Neural cell (in vitro differentiated cells): ENCODE data around the gene DUS2. TPM values are rescaled to one million over a fixed set of nuclear protein-coding genes. Genes with fewer than 3 reads are reported as not detected.
"Not testable (repeated sequence)": the region's sequence is repeated elsewhere in the genome, so short reads cannot be mapped to it uniquely, and the experiment has no call there.

ENCODE experiments used
- H2AFZ ChIP-seq: fragments of 200-600, 300-800 bp; sonication (generic), shearing (Covaris generic); 2 replicates; pipeline ENCODE4 v1.6.0; 2014; ENCODE audit warnings: low read depth, mild to moderate bottlenecking, antibody characterized with exemption, low read length, moderate library complexity
- H3F3A ChIP-seq: fragments of 200-600 bp; shearing (Covaris generic); 2 replicates; pipeline ENCODE4 v1.6.1; 2016; ENCODE audit warnings: mild to moderate bottlenecking, moderate library complexity, mixed read lengths, antibody characterized with exemption, low read length; ENCODE audit not compliant: insufficient read depth, poor library complexity, severe bottlenecking
- H3K27ac ChIP-seq: fragments of 200-600, 300-800 bp; sonication (generic), shearing (Covaris generic); 2 replicates; pipeline ENCODE4 v1.5.1; 2014; ENCODE audit warnings: mild to moderate bottlenecking, low read length, moderate library complexity
- H3K27me3 ChIP-seq: fragments of 300-800, 200-600 bp; sonication (generic), shearing (Covaris generic); 2 replicates; pipeline ENCODE4 v1.6.0; 2014; ENCODE audit warnings: mild to moderate bottlenecking, low read depth, low read length, moderate library complexity; ENCODE audit not compliant: insufficient read depth
- H3K36me3 ChIP-seq: fragments of 300-800, 200-600 bp; sonication (generic), shearing (Covaris generic); 2 replicates; pipeline ENCODE4 v1.5.1; 2014; ENCODE audit warnings: mild to moderate bottlenecking, antibody characterized with exemption, low read length, moderate library complexity; ENCODE audit not compliant: insufficient read depth
- H3K4me2 ChIP-seq: fragments of 300-800, 200-600 bp; sonication (generic), shearing (Covaris generic); 2 replicates; pipeline ENCODE4 v1.6.0; 2014; ENCODE audit warnings: mild to moderate bottlenecking, low read length
- H3K4me3 ChIP-seq: fragments of 300-800, 200-600 bp; sonication (generic), shearing (Covaris generic); 2 replicates; pipeline ENCODE4 v1.5.1; 2014; ENCODE audit warnings: mild to moderate bottlenecking, low read length, moderate library complexity
- H3K79me2 ChIP-seq: fragments of 200-600 bp; shearing (Covaris generic); replicated peaks from 2 replicates; pipeline ENCODE4 v1.6.0; 2014; ENCODE audit warnings: mild to moderate bottlenecking, low read length, moderate library complexity; ENCODE audit not compliant: insufficient read depth
- H3K9ac ChIP-seq: fragments of 300-800, 200-600 bp; sonication (generic), shearing (Covaris generic); 2 replicates; pipeline ENCODE4 v1.6.1; 2016; ENCODE audit warnings: mild to moderate bottlenecking, low read length, mixed read lengths
- H3K9me2 ChIP-seq: fragments of 200-600 bp; shearing (Covaris generic); 2 replicates; pipeline ENCODE4 v1.6.1; 2016; ENCODE audit warnings: mild to moderate bottlenecking, low read length, mixed read lengths; ENCODE audit not compliant: insufficient read depth
- H3K9me3 ChIP-seq: fragments of 200-600, 300-800 bp; sonication (generic), shearing (Covaris generic); 2 replicates; pipeline ENCODE4 v1.6.1; 2016; ENCODE audit warnings: mild to moderate bottlenecking, mixed run types, low read length, moderate library complexity, mixed read lengths
- H4K20me1 ChIP-seq: fragments of 200-600 bp; shearing (Covaris generic); 2 replicates; pipeline ENCODE4 v1.6.1; 2016; ENCODE audit warnings: mild to moderate bottlenecking, mixed run types; ENCODE audit not compliant: insufficient read depth
- EP300 ChIP-seq: fragments of 450-650 bp; conservative IDR thresholded peaks from 2 replicates; pipeline ENCODE4 v1.6.1; 2014; ENCODE audit warnings: antibody characterized with exemption, mild to moderate bottlenecking, moderate library complexity; ENCODE audit not compliant: poor library complexity, severe bottlenecking
- EZH2 ChIP-seq: fragments of 200-600, 300-800 bp; shearing (Covaris generic), sonication (generic); IDR thresholded peaks from 2 replicates; pipeline ENCODE4 v1.6.1; 2014; ENCODE audit warnings: antibody characterized with exemption, low read length, borderline replicate concordance, mild to moderate bottlenecking; ENCODE audit not compliant: insufficient read depth, poor library complexity, severe bottlenecking
- MXI1 ChIP-seq: fragments of 450-650 bp; conservative IDR thresholded peaks from 2 replicates; pipeline ENCODE4 v1.6.1; 2014; ENCODE audit warnings: antibody characterized with exemption, mild to moderate bottlenecking; ENCODE audit not compliant: poor library complexity, severe bottlenecking
- POLR2AphosphoS5 ChIP-seq: IDR thresholded peaks from 2 replicates; pipeline ENCODE4 v1.6.1; 2012
- RAD21 ChIP-seq: fragments of 450-650 bp; conservative IDR thresholded peaks from 2 replicates; pipeline ENCODE4 v1.6.1; 2014; ENCODE audit warnings: antibody characterized with exemption, mild to moderate bottlenecking, moderate library complexity
- SMC3 ChIP-seq: fragments of 450-650 bp; conservative IDR thresholded peaks from 2 replicates; pipeline ENCODE4 v1.6.1; 2014; ENCODE audit warnings: antibody characterized with exemption, mild to moderate bottlenecking, moderate library complexity; ENCODE audit not compliant: poor library complexity
- TAF1 ChIP-seq: IDR thresholded peaks from 2 replicates; pipeline ENCODE4 v1.6.1; 2012; ENCODE audit warnings: low read depth
- polyA plus RNA-seq: library from polyadenylated mRNA; depleted of rRNA; stranded (reverse); fragments of >200 nt; gene quantifications from 2 replicates; pipeline ENCODE4 v1.2.3, GENCODE V29; 2014
- TF ChIP-seq, protein P1 (sequence below): IDR thresholded peaks from 2 replicates; pipeline ENCODE4 v1.6.1; 2012; ENCODE audit warnings: borderline replicate concordance
- TF ChIP-seq, protein P2 (sequence below): fragments of 450-650 bp; IDR thresholded peaks from 2 replicates; pipeline ENCODE4 v1.5.1; 2014; ENCODE audit warnings: antibody characterized with exemption, mild to moderate bottlenecking, moderate library complexity; ENCODE audit not compliant: poor library complexity, severe bottlenecking

The DUS2 gene
- polyA plus RNA-seq, 1 donor from 2014 or later: 22.4 TPM

DNA sequence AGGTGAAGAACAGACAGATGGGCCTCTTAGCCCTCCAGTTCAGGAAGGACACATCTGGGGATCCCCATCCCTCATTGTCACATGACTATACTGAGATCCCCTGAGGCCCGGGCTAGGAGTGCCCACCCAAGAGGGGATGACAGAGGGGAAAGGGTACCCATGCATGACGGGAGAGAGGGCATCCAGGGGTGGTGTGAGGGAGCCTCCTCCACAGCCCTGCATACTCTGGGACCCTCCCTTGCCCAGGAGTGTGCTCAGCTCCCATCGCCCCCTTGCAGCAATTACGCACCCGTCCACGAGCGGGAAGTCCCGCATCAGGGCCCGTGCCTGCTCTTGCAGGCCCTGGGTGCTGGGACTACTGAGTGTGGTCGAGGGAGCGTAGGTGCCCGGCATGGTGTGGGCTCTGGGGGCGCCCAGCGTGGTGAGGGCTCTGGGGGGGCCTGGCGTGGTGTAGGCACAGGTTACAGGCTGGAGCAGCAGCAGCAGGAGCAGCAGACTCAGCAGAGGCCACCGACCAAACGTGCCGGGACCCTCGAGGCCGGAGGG, 30.4 kb upstream of the DUS2 start:
- no peaks in the 10 kb centered on the region for H3K27me3 ChIP-seq
- no peaks in the 10 kb centered on the region for H3K36me3 ChIP-seq
- no peak overlapping the region for H3K9ac ChIP-seq
- no peak overlapping the region for H3K4me3 ChIP-seq
- H3K9me3 ChIP-seq: no peaks in the 10 kb centered on the region
- no peak overlapping the region for H3K4me2 ChIP-seq
- H3K79me2 ChIP-seq: no peaks in the 10 kb centered on the region
- no peaks in the 10 kb centered on the region for H3F3A ChIP-seq
- H2AFZ ChIP-seq: no peak overlapping the region
- TF ChIP-seq POLR2AphosphoS5 (no peak), MXI1 (no peak), EZH2 (no peak), SMC3 (no peak), EP300 (no peak), TAF1 (no peak), RAD21 (no peak)
- TF ChIP-seq, protein P1, sequence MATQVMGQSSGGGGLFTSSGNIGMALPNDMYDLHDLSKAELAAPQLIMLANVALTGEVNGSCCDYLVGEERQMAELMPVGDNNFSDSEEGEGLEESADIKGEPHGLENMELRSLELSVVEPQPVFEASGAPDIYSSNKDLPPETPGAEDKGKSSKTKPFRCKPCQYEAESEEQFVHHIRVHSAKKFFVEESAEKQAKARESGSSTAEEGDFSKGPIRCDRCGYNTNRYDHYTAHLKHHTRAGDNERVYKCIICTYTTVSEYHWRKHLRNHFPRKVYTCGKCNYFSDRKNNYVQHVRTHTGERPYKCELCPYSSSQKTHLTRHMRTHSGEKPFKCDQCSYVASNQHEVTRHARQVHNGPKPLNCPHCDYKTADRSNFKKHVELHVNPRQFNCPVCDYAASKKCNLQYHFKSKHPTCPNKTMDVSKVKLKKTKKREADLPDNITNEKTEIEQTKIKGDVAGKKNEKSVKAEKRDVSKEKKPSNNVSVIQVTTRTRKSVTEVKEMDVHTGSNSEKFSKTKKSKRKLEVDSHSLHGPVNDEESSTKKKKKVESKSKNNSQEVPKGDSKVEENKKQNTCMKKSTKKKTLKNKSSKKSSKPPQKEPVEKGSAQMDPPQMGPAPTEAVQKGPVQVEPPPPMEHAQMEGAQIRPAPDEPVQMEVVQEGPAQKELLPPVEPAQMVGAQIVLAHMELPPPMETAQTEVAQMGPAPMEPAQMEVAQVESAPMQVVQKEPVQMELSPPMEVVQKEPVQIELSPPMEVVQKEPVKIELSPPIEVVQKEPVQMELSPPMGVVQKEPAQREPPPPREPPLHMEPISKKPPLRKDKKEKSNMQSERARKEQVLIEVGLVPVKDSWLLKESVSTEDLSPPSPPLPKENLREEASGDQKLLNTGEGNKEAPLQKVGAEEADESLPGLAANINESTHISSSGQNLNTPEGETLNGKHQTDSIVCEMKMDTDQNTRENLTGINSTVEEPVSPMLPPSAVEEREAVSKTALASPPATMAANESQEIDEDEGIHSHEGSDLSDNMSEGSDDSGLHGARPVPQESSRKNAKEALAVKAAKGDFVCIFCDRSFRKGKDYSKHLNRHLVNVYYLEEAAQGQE: no peak
- TF ChIP-seq, protein P2, sequence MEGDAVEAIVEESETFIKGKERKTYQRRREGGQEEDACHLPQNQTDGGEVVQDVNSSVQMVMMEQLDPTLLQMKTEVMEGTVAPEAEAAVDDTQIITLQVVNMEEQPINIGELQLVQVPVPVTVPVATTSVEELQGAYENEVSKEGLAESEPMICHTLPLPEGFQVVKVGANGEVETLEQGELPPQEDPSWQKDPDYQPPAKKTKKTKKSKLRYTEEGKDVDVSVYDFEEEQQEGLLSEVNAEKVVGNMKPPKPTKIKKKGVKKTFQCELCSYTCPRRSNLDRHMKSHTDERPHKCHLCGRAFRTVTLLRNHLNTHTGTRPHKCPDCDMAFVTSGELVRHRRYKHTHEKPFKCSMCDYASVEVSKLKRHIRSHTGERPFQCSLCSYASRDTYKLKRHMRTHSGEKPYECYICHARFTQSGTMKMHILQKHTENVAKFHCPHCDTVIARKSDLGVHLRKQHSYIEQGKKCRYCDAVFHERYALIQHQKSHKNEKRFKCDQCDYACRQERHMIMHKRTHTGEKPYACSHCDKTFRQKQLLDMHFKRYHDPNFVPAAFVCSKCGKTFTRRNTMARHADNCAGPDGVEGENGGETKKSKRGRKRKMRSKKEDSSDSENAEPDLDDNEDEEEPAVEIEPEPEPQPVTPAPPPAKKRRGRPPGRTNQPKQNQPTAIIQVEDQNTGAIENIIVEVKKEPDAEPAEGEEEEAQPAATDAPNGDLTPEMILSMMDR: no peak
- no peaks in the 10 kb centered on the region for H4K20me1 ChIP-seq
- no peaks in the 10 kb centered on the region for H3K9me2 ChIP-seq
- H3K27ac ChIP-seq: no peak overlapping the region

DNA sequence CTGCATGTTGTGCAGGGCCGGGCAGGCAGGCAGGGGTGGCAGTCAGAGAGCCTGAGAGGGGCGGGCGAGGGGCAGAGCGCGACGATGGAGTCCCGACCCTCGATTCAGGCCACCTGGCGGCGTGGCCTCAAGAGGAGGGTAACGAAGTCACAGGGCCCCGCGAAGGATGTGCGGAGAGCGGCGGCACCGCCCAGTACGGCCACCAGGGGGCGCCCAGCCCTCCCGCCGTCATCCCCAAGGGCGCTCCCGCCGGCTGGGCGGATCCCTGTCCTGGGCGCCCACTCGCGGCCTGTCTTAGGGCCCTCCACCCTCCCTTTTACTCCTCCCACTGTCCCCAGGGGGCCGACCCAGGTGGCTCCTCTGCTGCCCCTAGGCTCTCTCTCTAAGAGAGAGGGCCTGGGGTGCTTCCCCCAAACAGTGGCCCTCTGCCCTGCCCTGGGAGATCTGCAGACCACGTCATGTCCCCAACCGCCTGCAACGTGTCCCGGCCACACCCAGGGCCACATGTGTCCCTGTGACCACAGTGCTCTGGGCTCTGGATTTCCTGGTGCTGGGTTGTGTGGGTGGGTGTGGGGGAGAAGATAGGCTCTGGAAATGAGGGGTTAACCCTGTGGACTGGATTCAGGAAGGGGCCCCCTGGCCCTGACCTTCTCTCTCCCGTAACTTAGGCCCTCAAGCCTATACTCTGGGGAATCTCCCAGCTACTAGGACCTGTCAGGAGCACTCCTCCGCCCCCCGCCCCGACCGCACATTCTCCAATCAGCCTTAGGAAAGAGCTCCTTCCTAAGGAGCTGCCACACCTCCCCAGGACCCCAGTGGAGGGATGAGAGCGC, 29.7 kb upstream of the DUS2 start:
- Histone ChIP-seq H4K20me1 (no peaks in the 10 kb centered on the region), H3K9me2 (no peaks in the 10 kb centered on the region), H3K4me3 (no peak overlapping the region), H3K9me3 (no peaks in the 10 kb centered on the region), H3K79me2 (no peaks in the 10 kb centered on the region), H3K4me2 (no peak overlapping the region), H2AFZ (no peak overlapping the region), H3K9ac (no peak overlapping the region), H3K36me3 (no peaks in the 10 kb centered on the region), H3F3A (no peaks in the 10 kb centered on the region), H3K27me3 (no peaks in the 10 kb centered on the region), H3K27ac (no peak overlapping the region)
- no peak for TF ChIP-seq TAF1
- TF ChIP-seq RAD21: peak; percentile 54
- peak; percentile 73 for TF ChIP-seq SMC3
- TF ChIP-seq, protein P2: peak; percentile 76
- TF ChIP-seq POLR2AphosphoS5: no peak

DNA sequence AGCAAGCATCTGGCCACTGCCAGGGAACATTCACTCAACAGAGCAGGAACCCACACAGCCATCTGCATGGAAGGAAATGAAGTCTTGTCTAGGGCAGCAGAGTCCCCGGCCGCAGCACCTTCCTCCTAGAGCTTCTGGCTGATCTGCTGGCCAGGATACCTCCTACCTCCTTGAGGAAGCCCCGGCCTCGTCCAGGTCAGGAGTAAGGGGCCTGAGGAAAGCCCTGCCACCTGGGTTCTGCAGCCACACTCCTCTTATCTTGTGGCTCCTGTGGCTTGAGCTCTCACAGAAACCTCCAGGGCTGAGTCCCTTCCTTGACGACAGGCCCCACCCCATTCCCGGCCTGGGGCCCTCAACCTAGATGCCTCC, 29.1 kb upstream of the DUS2 start:
- H3K27me3 ChIP-seq, H3K4me3 ChIP-seq, H3K79me2 ChIP-seq, H2AFZ ChIP-seq, H4K20me1 ChIP-seq, H3K36me3 ChIP-seq, H3K27ac ChIP-seq, H3F3A ChIP-seq, H3K9me3 ChIP-seq, H3K9me2 ChIP-seq, H3K4me2 ChIP-seq, H3K9ac ChIP-seq: not testable (repeated sequence)
